Transverse colon (tissue), 4 donors: Measurements from ENCODE around the gene SCG5. TPM values are rescaled to one million over a fixed set of nuclear protein-coding genes. Genes with fewer than 3 reads are reported as not detected.
"Not testable (repeated sequence)": the region's sequence is repeated elsewhere in the genome, so short reads cannot be mapped to it uniquely, and the experiment has no call there.

Experiments
- DNase-seq: peaks from one replicate; pipeline ENCODE4 v3.0.0-alpha.2; 2019
- H3K27ac ChIP-seq, 4 donors: fragments of 200-600 bp; sonication (generic); 2 replicates each; pipeline ENCODE4 v1.5.1; 2016 to 2018; ENCODE audit warnings: inconsistent platforms in 4 of 4
- H3K27me3 ChIP-seq: fragments of 200-600 bp; sonication (generic); 2 replicates; pipeline ENCODE4 v1.5.1; 2017; ENCODE audit warnings: inconsistent platforms
- H3K36me3 ChIP-seq, 4 donors: fragments of 200-600 bp; sonication (generic); 2 replicates each; pipeline ENCODE4 v1.5.1; 2017 to 2019; ENCODE audit warnings: inconsistent platforms in 4 of 4
- H3K4me1 ChIP-seq, 4 donors: fragments of 200-600 bp; sonication (generic); 2 replicates each; pipeline ENCODE4 v1.5.1; 2017 to 2020; ENCODE audit warnings: inconsistent platforms in 4 of 4
- H3K4me3 ChIP-seq, 4 donors: fragments of 200-600 bp; sonication (generic); 1 replicate in 1 of 4; 2 replicates in 3 of 4; pipeline versions ENCODE4 v1.5.1 to v1.6.1; 2017 to 2019; ENCODE audit warnings: inconsistent platforms in 4 of 4
- H3K9me3 ChIP-seq, 2 donors: fragments of 200-600 bp; sonication (generic); 2 replicates each; pipeline ENCODE4 v1.5.1; 2017 to 2019; ENCODE audit warnings: inconsistent platforms in 2 of 2
- CTCF ChIP-seq, 5 experiments: fragments of 200-600 bp in 3 of 5; fragments of 450-650 bp in 2 of 5; sonication (generic) in 3 of 5; IDR thresholded peaks; 1 replicate in 2 of 5; 2 replicates in 3 of 5; pipeline ENCODE4 v1.5.1; 2016 to 2017; ENCODE audit warnings: antibody characterized with exemption in 5 of 5, inconsistent platforms in 3 of 5, mild to moderate bottlenecking in 2 of 5, moderate library complexity in 1 of 5
- EP300 ChIP-seq: sonication (generic); formaldehyde crosslinking; IDR thresholded peaks from one replicate; pipeline ENCODE4 v1.6.1; 2017; ENCODE audit warnings: antibody characterized with exemption, low read depth
- POLR2A ChIP-seq: fragments of 450-650 bp; IDR thresholded peaks from one replicate; pipeline ENCODE4 v1.6.1; 2016; ENCODE audit warnings: antibody characterized with exemption, mild to moderate bottlenecking, moderate library complexity
- POLR2AphosphoS5 ChIP-seq, 3 donors: sonication (generic); formaldehyde crosslinking; IDR thresholded peaks; one replicate each; pipeline ENCODE4 v1.6.1; 2016; ENCODE audit warnings: antibody characterized with exemption in 3 of 3
- WGBS, 2 donors: methylation state at CpG; one replicate each; pipeline ENCODE4 v1.1.5; 2018; ENCODE audit warnings: low coverage in 1 of 2; 5-methylcytosine and 5-hydroxymethylcytosine counted together
- in situ Hi-C, 4 donors: fragments of 200-750 bp; cut with MboI; loops; one replicate each; pipeline versions ENCODE4 v1.15.0 to v1.15.1; 2017; ENCODE audit warnings: low sequenced_read_pairs in 3 of 4, low pct_ligation_motif_present in 1 of 4, low pct_unique_long_range_greater_than_20kb in 1 of 4
- intact Hi-C: fragments of 100-400 bp; cut with DNase I; formaldehyde crosslinking; loops from one replicate; pipeline ENCODE4 v1.15.1; 2023; ENCODE audit warnings: low total_unique reads
- total RNA-seq, 4 donors: library from RNA; depleted of rRNA; stranded (reverse); fragments of >200 nt; gene quantifications; one replicate each; pipeline ENCODE4 v1.1.0, GENCODE V29; 2016

Gene SCG5
- total RNA-seq, 4 donors from 2014 or later = 1.6 to 5.2 TPM; not detected in 2

- H3K4me1 ChIP-seq, in situ Hi-C loops, H3K9me3 ChIP-seq, H3K36me3 ChIP-seq, H3K27me3 ChIP-seq, intact Hi-C loops: not testable (repeated sequence)
- Histone ChIP-seq H3K4me3 (peak within 1 kb of the TSS; percentile 40 to 84 (median 52)), H3K27ac (peak within 1 kb of the TSS; percentile 77 to 85 (median 81))
- TF ChIP-seq POLR2AphosphoS5 (IDR thresholded peaks at IDR 0.05) (peak in 2 of 3 donors; percentile 21 to 30), POLR2A (peak; percentile 20)
- WGBS, 2 donors = 0% methylated on average over 3 to 19 of the region's 43 CpGs
- peak; percentile 85 for DNase-seq
These were observed 26.2 kb upstream of the SCG5 start, which contains the start of gene ARHGAP11A for GRCh38 chr15:32615051-32615870. Gene ARHGAP11A (plus strand): TSS chr15:32615504. CDS start chr15:32616212, 708 bp downstream.

GRCh38 chr15:32615871-32616426, 25.6 kb upstream of the SCG5 start:
- H3K36me3 ChIP-seq, in situ Hi-C loops, H3K4me1 ChIP-seq, H3K9me3 ChIP-seq, DNase-seq, H3K27me3 ChIP-seq, intact Hi-C loops: not testable (repeated sequence)
- 0 to 1% methylated on average over 4 to 21 of the region's 24 CpGs for WGBS, 2 donors
- H3K27ac ChIP-seq = peak overlapping the region; percentile 77 to 85 (median 81)
- peak overlapping the region; percentile 40 to 84 (median 52) for H3K4me3 ChIP-seq

- peaks cover under 1% of the 10 kb centered on the region for H3K27me3 ChIP-seq
These were observed 5.1 kb upstream of the SCG5 start for GRCh38 chr15:32636410-32636809.

GRCh38 chr15:32636908-32637567, 4.5 kb upstream of the SCG5 start:
- peaks cover 6% of the 10 kb centered on the region for H3K27me3 ChIP-seq
- WGBS, 2 donors = 86 to 93% methylated on average over 8 of the region's 8 CpGs
- no peaks in the 10 kb centered on the region for H3K9me3 ChIP-seq

More at GRCh38 chr15:32636410-32636809, 5.1 kb upstream of the SCG5 start:
- H3K4me1 ChIP-seq = peaks cover 0 to 2% (median 0%) of the 10 kb centered on the region in 4 donors
- peaks cover 0 to 2% (median 0%) of the 10 kb centered on the region in 4 donors for H3K36me3 ChIP-seq
- H3K9me3 ChIP-seq = no peaks in the 10 kb centered on the region
- intact Hi-C loops (no loop called here), in situ Hi-C loops (no loop called here)
- no peak for DNase-seq
- WGBS, 2 donors = 88 to 89% methylated on average over 3 of the region's 3 CpGs
- H3K27ac ChIP-seq = no peak overlapping the region
- TF ChIP-seq CTCF (IDR thresholded peaks at IDR 0.05) (no peak), POLR2AphosphoS5 (IDR thresholded peaks at IDR 0.05) (no peak), POLR2A (no peak), EP300 (no peak)
- H3K4me3 ChIP-seq = no peak overlapping the region

More at GRCh38 chr15:32636908-32637567, 4.5 kb upstream of the SCG5 start:
- Histone ChIP-seq H3K4me1 (peaks cover 0 to 8% (median 0%) of the 10 kb centered on the region in 4 donors), H3K36me3 (peaks cover 0 to 2% (median 0%) of the 10 kb centered on the region in 4 donors), H3K4me3 (no peak overlapping the region), H3K27ac (no peak overlapping the region)
- intact Hi-C loops = no loop called here
- no peak for DNase-seq
- no peak for TF ChIP-seq EP300
- no peak for TF ChIP-seq CTCF (IDR thresholded peaks at IDR 0.05)
- no peak for TF ChIP-seq POLR2A
- TF ChIP-seq POLR2AphosphoS5 (IDR thresholded peaks at IDR 0.05) = no peak
- in situ Hi-C loops = no loop called here
